IMR-90 (cell line): ENCODE measurements around the gene TBC1D30. TPM values are rescaled to one million over a fixed set of nuclear protein-coding genes. Genes with fewer than 3 reads are reported as not detected.

Experiments used
- ATAC-seq: fragments of 200-7000 bp; cut with Tn5 transposase; 2 replicates; pipeline ENCODE4 v1.9.1; 2020; ENCODE audit warnings: low read depth, mild to moderate bottlenecking, moderate library complexity
- BruUV-seq: library from RNA; stranded (reverse); fragments of 400-500 nt; replicated peaks from 2 replicates; lab custom pipeline; 2021; lab: Mats Ljungman, UMichigan
- CTCF ChIA-PET: fragments of 300-600 bp; formaldehyde crosslinking; extraction: SDS; loops from one replicate; lab custom pipeline; 2021; ENCODE audit warnings: antibody characterized with exemption; lab: Yijun Ruan, JAX
- POLR2A ChIA-PET: fragments of 300-600 bp; sonication (Branson Sonifier 250); formaldehyde crosslinking; loops from one replicate; lab custom pipeline; 2022; ENCODE audit warnings: antibody characterized with exemption; ENCODE audit not compliant: unreplicated experiment; lab: Charles Lee
- DNase-seq: peaks from one replicate; pipeline ENCODE4 v3.0.0; 2013
- H2AFZ ChIP-seq: replicated peaks from 2 replicates; pipeline ENCODE3; 2013; ENCODE audit warnings: low read length, mild to moderate bottlenecking; ENCODE audit not compliant: poor library complexity
- H2AK5ac ChIP-seq: 2 replicates; pipeline ENCODE4 v1.6.1; 2013; ENCODE audit warnings: low read depth, low read length, inconsistent platforms
- H2AK9ac ChIP-seq: replicated peaks from 2 replicates; pipeline ENCODE3; 2013; ENCODE audit warnings: mild to moderate bottlenecking, low read depth, low read length, moderate library complexity; ENCODE audit not compliant: poor library complexity
- H2BK120ac ChIP-seq: 2 replicates; pipeline ENCODE4 v1.6.1; 2013; ENCODE audit warnings: low read depth, low read length, inconsistent platforms
- H2BK15ac ChIP-seq: 3 replicates; pipeline ENCODE4 v1.6.1; 2013; ENCODE audit warnings: low read depth, low read length, inconsistent platforms
- H2BK20ac ChIP-seq: 2 replicates; pipeline ENCODE4 v1.6.1; 2013; ENCODE audit warnings: low read depth, mild to moderate bottlenecking, inconsistent platforms, low read length, moderate library complexity
- H2BK5ac ChIP-seq: 2 replicates; pipeline ENCODE4 v1.6.1; 2013; ENCODE audit warnings: mild to moderate bottlenecking, low read depth, low read length, inconsistent platforms; ENCODE audit not compliant: poor library complexity, severe bottlenecking
- H3K14ac ChIP-seq: replicated peaks from 2 replicates; pipeline ENCODE4 v1.6.1; 2013; ENCODE audit warnings: low read depth, low read length, inconsistent platforms
- H3K18ac ChIP-seq: 2 replicates; pipeline ENCODE4 v1.6.1; 2013; ENCODE audit warnings: low read depth, low read length, control low read depth
- H3K23ac ChIP-seq: 2 replicates; pipeline ENCODE4 v1.6.1; 2013; ENCODE audit warnings: low read depth, low read length, inconsistent platforms
- H3K27ac ChIP-seq: 2 replicates; pipeline ENCODE4 v1.5.1; 2013; ENCODE audit warnings: mild to moderate bottlenecking, control low read depth, low read length; ENCODE audit not compliant: insufficient read depth
- H3K27me3 ChIP-seq: 2 replicates; pipeline ENCODE4 v1.6.1; 2013; ENCODE audit warnings: low read length; ENCODE audit not compliant: control insufficient read depth, insufficient read depth
- H3K36me3 ChIP-seq: 2 replicates; pipeline ENCODE4 v1.6.1; 2013; ENCODE audit warnings: low read length, mixed read lengths; ENCODE audit not compliant: control insufficient read depth, insufficient read depth
- H3K4ac ChIP-seq: 2 replicates; pipeline ENCODE4 v1.6.1; 2013; ENCODE audit warnings: low read depth, low read length, inconsistent platforms
- H3K4me1 ChIP-seq: 2 replicates; pipeline ENCODE4 v1.6.1; 2013; ENCODE audit warnings: low read length, mixed read lengths; ENCODE audit not compliant: control insufficient read depth, insufficient read depth
- H3K4me2 ChIP-seq: 2 replicates; pipeline ENCODE4 v1.6.1; 2013; ENCODE audit warnings: low read depth, mild to moderate bottlenecking, control low read depth, low read length, moderate library complexity
- H3K4me3 ChIP-seq: 2 replicates; pipeline ENCODE4 v1.5.1; 2013; ENCODE audit warnings: low read depth, mild to moderate bottlenecking, control low read depth, low read length, moderate library complexity; ENCODE audit not compliant: insufficient read depth
- H3K56ac ChIP-seq: 2 replicates; pipeline ENCODE4 v1.6.1; 2013; ENCODE audit warnings: low read length, inconsistent platforms; ENCODE audit not compliant: insufficient read depth; ENCODE audit errors: extremely low read depth
- H3K79me1 ChIP-seq, 2 experiments: 2 replicates each; pipeline ENCODE4 v1.6.1; 2013; ENCODE audit warnings: low read length in 2 of 2, inconsistent platforms in 1 of 2, low read depth in 1 of 2
- H3K9ac ChIP-seq: 2 replicates; pipeline ENCODE4 v1.6.1; 2013; ENCODE audit warnings: low read depth, low read length, control low read depth
- H3K9me1 ChIP-seq: 2 replicates; pipeline ENCODE4 v1.6.1; 2013; ENCODE audit warnings: low read length, inconsistent platforms; ENCODE audit not compliant: insufficient read depth
- H3K9me3 ChIP-seq: 2 replicates; pipeline ENCODE4 v1.6.1; 2013; ENCODE audit warnings: low read length; ENCODE audit not compliant: control insufficient read depth, insufficient read depth
- H4K20me1 ChIP-seq: 2 replicates; pipeline ENCODE4 v1.6.1; 2013; ENCODE audit warnings: low read length, inconsistent platforms; ENCODE audit not compliant: insufficient read depth
- H4K5ac ChIP-seq: 2 replicates; pipeline ENCODE4 v1.6.1; 2013; ENCODE audit warnings: mild to moderate bottlenecking, low read depth, low read length, control low read depth
- H4K8ac ChIP-seq, 2 experiments: 2 replicates each; pipeline ENCODE4 v1.6.1; 2013; ENCODE audit warnings: low read depth in 2 of 2, low read length in 2 of 2, control low read depth in 1 of 2, inconsistent platforms in 1 of 2
- H4K91ac ChIP-seq: 2 replicates; pipeline ENCODE4 v1.6.1; 2013; ENCODE audit warnings: low read depth, low read length, inconsistent platforms; ENCODE audit not compliant: insufficient read depth
- BHLHE40 ChIP-seq: fragments of 150-350 bp; IDR thresholded peaks from 2 replicates; pipeline ENCODE4 v1.6.1; 2016; ENCODE audit warnings: mild to moderate bottlenecking, low read depth, low read length
- CEBPB ChIP-seq: IDR thresholded peaks from 2 replicates; pipeline ENCODE4 v1.6.1; 2012; ENCODE audit warnings: low read depth, low read length, improper control_type of control experiment
- MAFK ChIP-seq: IDR thresholded peaks from 2 replicates; pipeline ENCODE4 v1.6.1; 2012; ENCODE audit warnings: low read depth, low read length, improper control_type of control experiment
- NFE2L2 ChIP-seq: fragments of 150-350 bp; IDR thresholded peaks from 2 replicates; pipeline ENCODE4 v1.6.1; 2016; ENCODE audit warnings: low read depth, mild to moderate bottlenecking, low read length
- POLR2A ChIP-seq: IDR thresholded peaks from 2 replicates; pipeline ENCODE4 v1.6.1; 2012; ENCODE audit warnings: mild to moderate bottlenecking, low read depth, low read length
- RAD21 ChIP-seq: IDR thresholded peaks from 2 replicates; pipeline ENCODE4 v1.6.1; 2012; ENCODE audit warnings: low read length, improper control_type of control experiment
- RFX5 ChIP-seq: IDR thresholded peaks from 2 replicates; pipeline ENCODE4 v1.8.0; 2012; ENCODE audit warnings: low read depth, mild to moderate bottlenecking, low read length, moderate library complexity
- WGBS, 2 experiments: methylation state at CpG; one replicate each; pipeline versions ENCODE4 v1.1.5 to v1.1.7; 2013; ENCODE audit warnings: missing lambda C conversion rate in 2 of 2; ENCODE audit not compliant: insufficient read length in 1 of 2; ENCODE audit errors: extremely low coverage in 2 of 2; 5-methylcytosine and 5-hydroxymethylcytosine counted together
- dilution Hi-C: fragments of 300-500 bp; cut with HindIII; formaldehyde crosslinking; loops from one replicate; pipeline ENCODE4 v1.14.3; 2018; ENCODE audit warnings: low sequenced_read_pairs; ENCODE audit not compliant: unreplicated experiment
- in situ Hi-C: fragments of 300-500 bp; cut with MboI; formaldehyde crosslinking; loops from 3 replicates; pipeline ENCODE4 v1.14.3; 2019; ENCODE audit warnings: low sequenced_read_pairs, inconsistent platforms, mixed read lengths
- intact Hi-C: fragments of 100-400 bp; cut with micrococcal nuclease; formaldehyde crosslinking; loops from 2 replicates; pipeline ENCODE4 v1.10.0; 2022
- polyA plus RNA-seq, 3 experiments: library from polyadenylated mRNA; depleted of rRNA; stranded (reverse); fragments of >200 nt; gene quantifications; 2 replicates each; pipeline ENCODE4 v1.2.3, GENCODE V29; 2012; ENCODE audit warnings: low replicate concordance in 1 of 3
- total RNA-seq: library from RNA; depleted of rRNA; stranded (reverse); fragments of >200 nt; gene quantifications from 2 replicates; pipeline ENCODE4 v1.2.3, GENCODE V29; 2012
- TF ChIP-seq, protein P1 (sequence below): fragments of 150-350 bp; IDR thresholded peaks from 2 replicates; pipeline ENCODE4 v1.6.1; 2017; ENCODE audit warnings: mild to moderate bottlenecking, antibody characterized with exemption, low read length, low read depth
- TF ChIP-seq, protein P2 (sequence below): fragments of 150-350 bp; IDR thresholded peaks from 2 replicates; pipeline ENCODE4 v1.6.1; 2016; ENCODE audit warnings: low read depth, mild to moderate bottlenecking, low read length, moderate library complexity, borderline replicate concordance
- TF ChIP-seq, protein P3 (sequence below): conservative IDR thresholded peaks from 2 replicates; pipeline ENCODE4 v1.5.1; 2012; ENCODE audit warnings: mild to moderate bottlenecking, low read depth, low read length, improper control_type of control experiment

The TBC1D30 gene
- total and polyA plus RNA-seq, 2 of the 4 experiments (the other 2 are of a cell fraction): 0.18 to 0.24 TPM

DNA sequence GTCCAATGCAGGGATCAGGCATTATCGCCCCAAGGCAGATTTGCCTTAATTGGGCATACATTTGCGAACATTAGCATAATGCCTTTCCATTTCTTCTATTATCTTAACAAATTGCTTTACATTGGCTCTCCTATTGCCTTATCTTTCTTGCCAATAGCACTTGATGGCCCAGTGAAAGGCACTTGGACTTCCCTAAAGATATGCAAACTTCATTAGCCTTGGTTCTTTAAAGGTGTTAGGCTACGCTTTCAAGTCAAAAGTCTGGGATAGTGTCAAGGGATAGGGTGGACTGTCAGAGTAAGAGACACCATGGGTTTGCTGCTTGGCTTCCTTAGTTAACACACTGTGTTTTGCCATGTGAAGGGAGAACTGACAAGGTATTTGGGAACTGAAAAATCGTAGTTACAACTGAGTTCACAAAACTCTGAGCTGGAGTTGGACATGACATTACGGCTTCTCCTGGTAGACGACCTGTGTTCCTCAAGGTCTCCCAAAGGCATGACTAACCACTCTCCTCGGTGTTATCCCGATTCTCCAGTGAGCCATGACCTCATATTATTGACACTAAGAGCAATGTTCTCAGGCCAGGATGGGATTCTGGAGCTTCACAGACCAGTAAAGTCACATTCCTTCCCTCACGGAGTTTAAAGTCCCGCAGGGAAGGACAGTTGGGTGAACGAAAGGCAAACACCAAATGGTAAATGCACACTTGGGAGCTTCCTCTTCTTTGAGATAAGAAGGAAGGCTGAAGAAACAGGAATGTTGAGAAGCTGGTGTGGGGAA, 65.2 kb downstream of the TBC1D30 start:
- Histone ChIP-seq H3K4me2 (no peak overlapping the region), H3K27ac (no peak overlapping the region), H4K20me1 (no peaks in the 10 kb centered on the region), H3K9me1 (no peaks in the 10 kb centered on the region), H3K79me1 (no peaks in the 10 kb centered on the region), H2BK15ac (no peak overlapping the region), H2BK20ac (no peak overlapping the region), H2AK5ac (no peak overlapping the region), H3K27me3 (peaks cover 14% of the 10 kb centered on the region; the same call in 1 of the 2 replicates), H3K14ac (no peak overlapping the region), H2BK5ac (no peak overlapping the region), H3K23ac (no peak overlapping the region), H3K18ac (no peak overlapping the region), H3K56ac (no peak overlapping the region), H3K36me3 (no peaks in the 10 kb centered on the region), H4K91ac (no peak overlapping the region), H3K4me1 (no peaks in the 10 kb centered on the region; the same call in 1 of the 2 replicates), H3K9me3 (no peaks in the 10 kb centered on the region), H2AK9ac (no peak overlapping the region), H4K5ac (no peak overlapping the region), H3K4me3 (no peak overlapping the region), H3K4ac (no peak overlapping the region), H2AFZ (no peak overlapping the region), H2BK120ac (no peak overlapping the region), H3K9ac (no peak overlapping the region), H4K8ac (no peak overlapping the region)
- no TSS peak for BruUV-seq
- in situ Hi-C loops: loop anchor here (10.0 to 25.0 kb wide), 5 partner anchors 215 to 1215 kb away; no protein-coding TSS in a partner anchor
- peak; percentile 11 for DNase-seq
- intact Hi-C loops: loop anchor here (2.0 to 10.0 kb wide), 5 partner anchors 343 to 1973 kb away; no protein-coding TSS in a partner anchor
- ChIA-PET POLR2A (no interaction called here), CTCF (interaction anchor here (1.7 kb wide), 1 partner anchor 88 kb away, joined by 3 read pairs; no protein-coding TSS in a partner anchor)
- dilution Hi-C loops: no loop called here
- TF ChIP-seq, protein P1, sequence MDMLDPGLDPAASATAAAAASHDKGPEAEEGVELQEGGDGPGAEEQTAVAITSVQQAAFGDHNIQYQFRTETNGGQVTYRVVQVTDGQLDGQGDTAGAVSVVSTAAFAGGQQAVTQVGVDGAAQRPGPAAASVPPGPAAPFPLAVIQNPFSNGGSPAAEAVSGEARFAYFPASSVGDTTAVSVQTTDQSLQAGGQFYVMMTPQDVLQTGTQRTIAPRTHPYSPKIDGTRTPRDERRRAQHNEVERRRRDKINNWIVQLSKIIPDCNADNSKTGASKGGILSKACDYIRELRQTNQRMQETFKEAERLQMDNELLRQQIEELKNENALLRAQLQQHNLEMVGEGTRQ: no peak
- TF ChIP-seq CEBPB: no peak
- TF ChIP-seq, protein P2, sequence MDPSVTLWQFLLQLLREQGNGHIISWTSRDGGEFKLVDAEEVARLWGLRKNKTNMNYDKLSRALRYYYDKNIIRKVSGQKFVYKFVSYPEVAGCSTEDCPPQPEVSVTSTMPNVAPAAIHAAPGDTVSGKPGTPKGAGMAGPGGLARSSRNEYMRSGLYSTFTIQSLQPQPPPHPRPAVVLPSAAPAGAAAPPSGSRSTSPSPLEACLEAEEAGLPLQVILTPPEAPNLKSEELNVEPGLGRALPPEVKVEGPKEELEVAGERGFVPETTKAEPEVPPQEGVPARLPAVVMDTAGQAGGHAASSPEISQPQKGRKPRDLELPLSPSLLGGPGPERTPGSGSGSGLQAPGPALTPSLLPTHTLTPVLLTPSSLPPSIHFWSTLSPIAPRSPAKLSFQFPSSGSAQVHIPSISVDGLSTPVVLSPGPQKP: no peak
- TF ChIP-seq RFX5: no peak
- TF ChIP-seq BHLHE40: no peak
- no peak for TF ChIP-seq MAFK
- no peak for TF ChIP-seq NFE2L2
- TF ChIP-seq, protein P3, sequence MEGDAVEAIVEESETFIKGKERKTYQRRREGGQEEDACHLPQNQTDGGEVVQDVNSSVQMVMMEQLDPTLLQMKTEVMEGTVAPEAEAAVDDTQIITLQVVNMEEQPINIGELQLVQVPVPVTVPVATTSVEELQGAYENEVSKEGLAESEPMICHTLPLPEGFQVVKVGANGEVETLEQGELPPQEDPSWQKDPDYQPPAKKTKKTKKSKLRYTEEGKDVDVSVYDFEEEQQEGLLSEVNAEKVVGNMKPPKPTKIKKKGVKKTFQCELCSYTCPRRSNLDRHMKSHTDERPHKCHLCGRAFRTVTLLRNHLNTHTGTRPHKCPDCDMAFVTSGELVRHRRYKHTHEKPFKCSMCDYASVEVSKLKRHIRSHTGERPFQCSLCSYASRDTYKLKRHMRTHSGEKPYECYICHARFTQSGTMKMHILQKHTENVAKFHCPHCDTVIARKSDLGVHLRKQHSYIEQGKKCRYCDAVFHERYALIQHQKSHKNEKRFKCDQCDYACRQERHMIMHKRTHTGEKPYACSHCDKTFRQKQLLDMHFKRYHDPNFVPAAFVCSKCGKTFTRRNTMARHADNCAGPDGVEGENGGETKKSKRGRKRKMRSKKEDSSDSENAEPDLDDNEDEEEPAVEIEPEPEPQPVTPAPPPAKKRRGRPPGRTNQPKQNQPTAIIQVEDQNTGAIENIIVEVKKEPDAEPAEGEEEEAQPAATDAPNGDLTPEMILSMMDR: no peak
- TF ChIP-seq RAD21: no peak
- no peak for TF ChIP-seq POLR2A
- ATAC-seq: no peak
- WGBS, 2 experiments: 59% methylated on average over 6 of the region's 11 CpGs; no CpG with 5 or more reads in 1 of the 2 experiments
